Measurements from ENCODE around the gene OR8D1. TPM values are rescaled to one million over a fixed set of nuclear protein-coding genes. Genes with fewer than 3 reads are reported as not detected.

The OR8D1 gene
- total RNA-seq, 2 donors from 2014 or later, result not detected

GRCh38 chr11:124311269-124311668 is 2.5 kb downstream of the OR8D1 start:
- no peak overlapping the region for H3K27ac Mint-ChIP-seq
- DNase-seq (ENCODE audit: low spot score) (no peak), ATAC-seq (no peak)
- H3K36me3 Mint-ChIP-seq, result no peaks in the 10 kb centered on the region
- H3K4me1 Mint-ChIP-seq (ENCODE audit: low read depth in 2 of 2), result no peaks in the 10 kb centered on the region
- H3K27me3 Mint-ChIP-seq, result peaks cover 0 to under 1% of the 10 kb centered on the region in 2 donors
- H3K9me3 Mint-ChIP-seq, result peaks cover 5% of the 10 kb centered on the region
- H3K4me3 Mint-ChIP-seq, result no peak overlapping the region

GRCh38 chr11:124310721-124311120 is 3.0 kb downstream of the OR8D1 start:
- DNase-seq (ENCODE audit: low spot score) (no peak), ATAC-seq (no peak)
- Mint-ChIP-seq H3K4me1 (ENCODE audit: low read depth in 2 of 2) (no peaks in the 10 kb centered on the region), H3K9me3 (peaks cover 5% of the 10 kb centered on the region), H3K27ac (no peak overlapping the region), H3K4me3 (no peak overlapping the region), H3K27me3 (no peaks in the 10 kb centered on the region), H3K36me3 (no peaks in the 10 kb centered on the region)

- DNase-seq (ENCODE audit: low spot score), result no peak
- no peak for ATAC-seq
- Mint-ChIP-seq H3K27me3 (no peaks in the 10 kb centered on the region), H3K4me3 (no peak overlapping the region), H3K36me3 (no peaks in the 10 kb centered on the region), H3K9me3 (peaks cover 5% of the 10 kb centered on the region), H3K27ac (no peak overlapping the region), H3K4me1 (ENCODE audit: low read depth in 2 of 2) (no peaks in the 10 kb centered on the region)
These were observed 6.7 kb downstream of the OR8D1 start for GRCh38 chr11:124307093-124307492.

GRCh38 chr11:124302347-124303125 is 11.2 kb downstream of the OR8D1 start:
- no peaks in the 10 kb centered on the region for H3K36me3 Mint-ChIP-seq
- H3K4me3 Mint-ChIP-seq, result no peak overlapping the region
- H3K27me3 Mint-ChIP-seq, result no peaks in the 10 kb centered on the region
- H3K4me1 Mint-ChIP-seq (ENCODE audit: low read depth in 2 of 2), result no peaks in the 10 kb centered on the region
- ATAC-seq (no peak), DNase-seq (ENCODE audit: low spot score) (no peak)
- no peaks in the 10 kb centered on the region for H3K9me3 Mint-ChIP-seq
- no peak overlapping the region for H3K27ac Mint-ChIP-seq

- H3K27me3 Mint-ChIP-seq, result no peaks in the 10 kb centered on the region
- no peak overlapping the region for H3K4me3 Mint-ChIP-seq
- no peak for ATAC-seq
- no peak overlapping the region for H3K27ac Mint-ChIP-seq
- no peaks in the 10 kb centered on the region for H3K9me3 Mint-ChIP-seq
- H3K36me3 Mint-ChIP-seq, result no peaks in the 10 kb centered on the region
- no peaks in the 10 kb centered on the region for H3K4me1 Mint-ChIP-seq (ENCODE audit: low read depth in 2 of 2)
- DNase-seq (ENCODE audit: low spot score), result no peak
These were observed 12.2 kb downstream of the OR8D1 start for GRCh38 chr11:124301548-124301947.

GRCh38 chr11:124297921-124298320 is 15.8 kb downstream of the OR8D1 start:
- no peaks in the 10 kb centered on the region for H3K36me3 Mint-ChIP-seq

GRCh38 chr11:124296016-124296415 is 17.7 kb downstream of the OR8D1 start:
- H3K4me1 Mint-ChIP-seq (ENCODE audit: low read depth in 2 of 2), result no peaks in the 10 kb centered on the region
- ATAC-seq (no peak), DNase-seq (ENCODE audit: low spot score) (no peak)
- no peaks in the 10 kb centered on the region for H3K36me3 Mint-ChIP-seq
- H3K27me3 Mint-ChIP-seq, result no peaks in the 10 kb centered on the region
- no peak overlapping the region for H3K4me3 Mint-ChIP-seq
- peaks cover 4% of the 10 kb centered on the region for H3K9me3 Mint-ChIP-seq
- H3K27ac Mint-ChIP-seq, result no peak overlapping the region

More at GRCh38 chr11:124297921-124298320, 15.8 kb downstream of the OR8D1 start:
- Mint-ChIP-seq H3K4me3 (no peak overlapping the region), H3K9me3 (no peaks in the 10 kb centered on the region), H3K4me1 (ENCODE audit: low read depth in 2 of 2) (no peaks in the 10 kb centered on the region), H3K27me3 (no peaks in the 10 kb centered on the region), H3K27ac (no peak overlapping the region)
- ATAC-seq (no peak), DNase-seq (ENCODE audit: low spot score) (no peak)

- H3K36me3 Mint-ChIP-seq, result no peaks in the 10 kb centered on the region
- H3K4me3 Mint-ChIP-seq, result no peak overlapping the region
- no peak for ATAC-seq
- no peaks in the 10 kb centered on the region for H3K4me1 Mint-ChIP-seq (ENCODE audit: low read depth in 2 of 2)
- H3K9me3 Mint-ChIP-seq, result peaks cover 6% of the 10 kb centered on the region
- no peaks in the 10 kb centered on the region for H3K27me3 Mint-ChIP-seq
- no peak for DNase-seq (ENCODE audit: low spot score)
- H3K27ac Mint-ChIP-seq, result no peak overlapping the region
These were observed 19.1 kb downstream of the OR8D1 start for GRCh38 chr11:124294687-124295086.

GRCh38 chr11:124285610-124286344 is 28.0 kb downstream of the OR8D1 start:
- H3K36me3 Mint-ChIP-seq, result no peaks in the 10 kb centered on the region
- H3K4me3 Mint-ChIP-seq, result no peak overlapping the region
- H3K9me3 Mint-ChIP-seq, result peaks cover 17% of the 10 kb centered on the region
- no peaks in the 10 kb centered on the region for H3K27me3 Mint-ChIP-seq
- H3K27ac Mint-ChIP-seq, result no peak overlapping the region
- no peak for ATAC-seq
- DNase-seq (ENCODE audit: low spot score), result no peak
- H3K4me1 Mint-ChIP-seq (ENCODE audit: low read depth in 2 of 2), result no peaks in the 10 kb centered on the region

- H3K36me3 Mint-ChIP-seq, result no peaks in the 10 kb centered on the region
- no peak for DNase-seq (ENCODE audit: low spot score)
- no peak overlapping the region for H3K27ac Mint-ChIP-seq
- H3K4me3 Mint-ChIP-seq, result no peak overlapping the region
- peaks cover 0 to 3% of the 10 kb centered on the region in 2 donors for H3K27me3 Mint-ChIP-seq
- peaks cover 8 to 10% of the 10 kb centered on the region in 2 donors for H3K4me1 Mint-ChIP-seq (ENCODE audit: low read depth in 2 of 2)
- ATAC-seq, result no peak
- H3K9me3 Mint-ChIP-seq, result peaks cover 18% of the 10 kb centered on the region
These were observed 35.5 kb downstream of the OR8D1 start for GRCh38 chr11:124278261-124278660.

- peaks cover 8 to 10% of the 10 kb centered on the region in 2 donors for H3K4me1 Mint-ChIP-seq (ENCODE audit: low read depth in 2 of 2)
- H3K27me3 Mint-ChIP-seq, result peaks cover 0 to 3% of the 10 kb centered on the region in 2 donors
- H3K9me3 Mint-ChIP-seq, result peaks cover 16% of the 10 kb centered on the region
- H3K36me3 Mint-ChIP-seq, result no peaks in the 10 kb centered on the region
- no peak overlapping the region for H3K4me3 Mint-ChIP-seq
- DNase-seq (ENCODE audit: low spot score) (no peak), ATAC-seq (no peak)
- no peak overlapping the region for H3K27ac Mint-ChIP-seq
These were observed 35.9 kb downstream of the OR8D1 start for GRCh38 chr11:124277804-124278203.

GRCh38 chr11:124277207-124277606 is 36.5 kb downstream of the OR8D1 start:
- peaks cover 0 to 3% of the 10 kb centered on the region in 2 donors for H3K27me3 Mint-ChIP-seq
- H3K9me3 Mint-ChIP-seq, result peaks cover 16% of the 10 kb centered on the region
- H3K4me3 Mint-ChIP-seq, result no peak overlapping the region
- no peaks in the 10 kb centered on the region for H3K36me3 Mint-ChIP-seq
- peaks cover 8 to 10% of the 10 kb centered on the region in 2 donors for H3K4me1 Mint-ChIP-seq (ENCODE audit: low read depth in 2 of 2)
- ATAC-seq (no peak), DNase-seq (ENCODE audit: low spot score) (no peak)
- H3K27ac Mint-ChIP-seq, result no peak overlapping the region

- peaks cover 0 to 3% of the 10 kb centered on the region in 2 donors for H3K27me3 Mint-ChIP-seq
- H3K36me3 Mint-ChIP-seq, result no peaks in the 10 kb centered on the region
- H3K27ac Mint-ChIP-seq, result no peak overlapping the region
- no peak overlapping the region for H3K4me3 Mint-ChIP-seq
- DNase-seq (ENCODE audit: low spot score), result no peak
- peak in 1 of 2 donors; percentile 74 for ATAC-seq
- peaks cover 10% of the 10 kb centered on the region for H3K9me3 Mint-ChIP-seq
- H3K4me1 Mint-ChIP-seq (ENCODE audit: low read depth in 2 of 2), result peaks cover 8 to 10% of the 10 kb centered on the region in 2 donors
These were observed 37.7 kb downstream of the OR8D1 start for GRCh38 chr11:124276081-124276480.

- DNase-seq (ENCODE audit: low spot score), result no peak
- H3K36me3 Mint-ChIP-seq, result no peaks in the 10 kb centered on the region
- no peak for ATAC-seq
- H3K4me1 Mint-ChIP-seq (ENCODE audit: low read depth in 2 of 2), result peaks cover 8 to 10% of the 10 kb centered on the region in 2 donors
- H3K9me3 Mint-ChIP-seq, result peaks cover 3% of the 10 kb centered on the region
- peaks cover 0 to 3% of the 10 kb centered on the region in 2 donors for H3K27me3 Mint-ChIP-seq
- no peak overlapping the region for H3K27ac Mint-ChIP-seq
- H3K4me3 Mint-ChIP-seq, result no peak overlapping the region
These were observed 39.7 kb downstream of the OR8D1 start for GRCh38 chr11:124274000-124274399.

Measured in natural killer cell treated with Interleukin-12 subunit alpha and Interleukin-12 subunit beta and Interleukin-15 and Interleukin-18, amount 100 ng/mL, for 72 hours (primary cell).